IPS-NIHi7 (cell line): ENCODE measurements around the gene ZNF280C.

Source experiments
- DNase-seq: peaks from one replicate; pipeline ENCODE4 v3.0.0; 2012; ENCODE audit warnings: mixed read lengths; ENCODE audit errors: extremely low spot score

ZNF280C gene

GRCh38 chrX:130179170-130179569 is 89.5 kb downstream of the ZNF280C start:
- no peak for DNase-seq

GRCh38 chrX:130176942-130177341 is 91.8 kb downstream of the ZNF280C start:
- DNase-seq: no peak

DNA sequence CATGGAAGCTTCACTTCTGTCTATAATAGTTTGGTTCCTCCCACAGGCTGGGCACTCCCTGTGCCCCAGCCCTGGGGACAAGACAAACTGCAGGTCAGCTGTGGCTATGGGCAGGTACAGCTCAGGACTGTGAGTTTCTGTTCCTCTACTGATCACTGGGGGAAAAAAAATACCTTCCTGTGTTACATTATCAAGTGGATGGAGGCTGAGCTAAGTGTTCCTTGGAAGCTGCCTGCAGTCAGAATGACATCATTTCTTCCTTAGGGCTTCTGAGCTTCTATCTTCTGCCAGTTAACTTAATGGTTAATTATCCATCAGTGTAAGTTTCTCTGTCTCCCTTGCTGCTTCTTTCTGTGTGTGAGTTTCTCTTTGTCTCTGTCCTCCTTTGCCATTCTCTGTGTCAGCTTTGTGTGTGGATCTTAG is 92.3 kb downstream of the ZNF280C start:
- no peak for DNase-seq

DNA sequence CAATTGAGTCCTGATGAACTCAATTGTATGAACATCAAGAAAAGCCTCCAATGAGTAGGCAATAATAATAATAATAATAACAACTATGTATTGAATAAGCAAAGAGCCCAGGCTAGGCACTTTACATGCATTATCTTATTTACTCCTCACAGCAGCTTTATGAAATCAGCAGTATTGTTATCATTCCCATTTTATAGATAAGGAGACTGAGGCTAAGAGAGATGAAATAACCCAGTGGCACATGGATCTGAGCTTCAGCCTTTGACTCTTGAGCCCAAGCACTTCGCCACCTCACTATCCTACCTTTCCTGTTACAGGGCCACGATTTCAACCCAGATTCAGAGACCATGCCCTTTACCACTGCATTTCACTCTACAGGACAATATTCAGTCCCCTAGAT is 93.8 kb downstream of the ZNF280C start:
- no peak for DNase-seq

GRCh38 chrX:130174045-130174704 is 94.5 kb downstream of the ZNF280C start:
- no peak for DNase-seq

- DNase-seq: no peak
Measured at GRCh38 chrX:130173190-130173895, 95.4 kb downstream of the ZNF280C start.

- DNase-seq: no peak
Measured at GRCh38 chrX:130172127-130172845, 96.4 kb downstream of the ZNF280C start.

DNA sequence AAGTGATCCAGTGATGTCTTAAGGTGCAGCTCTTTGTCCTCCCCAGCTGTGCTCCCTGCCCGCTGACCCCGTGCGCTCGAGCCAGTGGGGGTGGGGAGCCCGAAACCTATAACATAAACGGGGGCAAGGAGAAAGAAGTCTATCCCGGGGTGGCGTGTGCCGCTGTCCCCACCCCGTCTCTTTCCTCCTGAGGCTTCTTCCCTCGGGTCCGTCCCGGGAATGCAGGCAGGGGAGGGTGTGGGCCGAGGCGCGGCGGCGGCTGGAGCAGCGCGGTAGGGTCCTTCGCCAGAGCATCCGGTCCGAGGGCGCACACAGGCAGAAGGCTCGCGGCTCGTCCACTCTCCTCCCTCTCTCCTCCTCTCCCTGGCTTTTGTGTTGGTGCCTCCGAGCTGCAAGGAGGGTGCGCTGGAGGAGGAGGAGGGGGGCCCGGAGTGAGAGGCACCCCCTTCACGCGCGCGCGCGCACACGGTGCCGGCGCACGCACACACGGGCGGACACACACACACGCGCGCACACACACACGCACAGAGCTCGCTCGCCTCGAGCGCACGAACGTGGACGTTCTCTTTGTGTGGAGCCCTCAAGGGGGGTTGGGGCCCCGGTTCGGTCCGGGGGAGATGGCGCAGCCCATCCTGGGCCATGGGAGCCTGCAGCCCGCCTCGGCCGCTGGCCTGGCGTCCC is 97.1 kb downstream of the ZNF280C start, which contains the start of gene RAB33A:
TSS of gene RAB33A (plus strand) at position 517 of the 681 bp plus-strand sequence. CDS start at position 618, 101 bp downstream.
- DNase-seq: peak; percentile 64

- peak; percentile 89 for DNase-seq
Measured at GRCh38 chrX:130170752-130171445, 97.8 kb downstream of the ZNF280C start.

DNA sequence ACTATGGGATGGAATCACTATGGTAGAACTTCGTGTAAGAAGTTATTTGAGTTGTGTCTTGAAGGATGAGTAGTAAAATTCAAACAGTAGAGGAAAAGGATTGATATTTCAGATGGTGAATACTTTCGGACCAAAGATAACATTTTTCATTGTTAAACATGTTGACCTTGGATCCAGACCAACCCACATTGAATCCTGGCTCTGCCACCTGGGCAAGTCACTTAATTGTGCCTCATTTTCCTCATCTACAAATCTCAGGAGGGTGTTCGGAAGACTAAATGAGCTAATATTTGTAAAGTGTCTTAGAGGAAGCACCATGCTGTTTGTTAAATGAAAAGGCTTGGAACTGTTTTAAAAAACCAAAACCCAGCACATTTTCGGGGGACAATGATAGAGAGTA is 101.7 kb downstream of the ZNF280C start:
- no peak for DNase-seq

GRCh38 chrX:130166503-130166777 is 102.3 kb downstream of the ZNF280C start:
- DNase-seq: no peak

- DNase-seq: peak; percentile 98
Measured at GRCh38 chrX:130165703-130166502, 102.8 kb downstream of the ZNF280C start, which contains the start of gene AIFM1. TSS of gene AIFM1 (minus strand) at chrX:130165841. CDS start at chrX:130165656, 185 bp downstream.

- DNase-seq: no peak
Measured at GRCh38 chrX:130165181-130165702, 103.5 kb downstream of the ZNF280C start.

- DNase-seq: no peak
Measured at GRCh38 chrX:130163398-130163797, 105.3 kb downstream of the ZNF280C start.

- no peak for DNase-seq
Measured at GRCh38 chrX:130162094-130162735, 106.5 kb downstream of the ZNF280C start.

GRCh38 chrX:130159776-130160175 is 108.9 kb downstream of the ZNF280C start:
- DNase-seq: no peak

GRCh38 chrX:130158311-130158710 is 110.4 kb downstream of the ZNF280C start:
- no peak for DNase-seq

- no peak for DNase-seq
Measured at GRCh38 chrX:130155564-130155963, 113.1 kb downstream of the ZNF280C start.
